Measurements from ENCODE around the gene PRDM5.

Gene PRDM5

GRCh38 chr4:120857312-120857711, 65.2 kb downstream of the PRDM5 start:
- no peak for DNase-seq (ENCODE audit: low read depth in 2 of 3, low spot score in 2 of 3)

GRCh38 chr4:120856294-120856693, 66.2 kb downstream of the PRDM5 start:
- no peak for DNase-seq (ENCODE audit: low read depth in 2 of 3, low spot score in 2 of 3)

- no peak for DNase-seq (ENCODE audit: low read depth in 2 of 3, low spot score in 2 of 3)
Measured at GRCh38 chr4:120855307-120856001, 67.1 kb downstream of the PRDM5 start.

- no peak for DNase-seq (ENCODE audit: low read depth in 2 of 3, low spot score in 2 of 3)
Measured at GRCh38 chr4:120853161-120853935, 69.2 kb downstream of the PRDM5 start.

GRCh38 chr4:120850018-120850599, 72.4 kb downstream of the PRDM5 start:
- no peak for DNase-seq (ENCODE audit: low read depth in 2 of 3, low spot score in 2 of 3)

GRCh38 chr4:120847019-120847582, 75.4 kb downstream of the PRDM5 start:
- no peak for DNase-seq (ENCODE audit: low read depth in 2 of 3, low spot score in 2 of 3)

- DNase-seq (ENCODE audit: low read depth in 2 of 3, low spot score in 2 of 3), result no peak
Measured at GRCh38 chr4:120844528-120844921, 78.0 kb downstream of the PRDM5 start.

GRCh38 chr4:120843849-120844527, 78.5 kb downstream of the PRDM5 start:
- no peak for DNase-seq (ENCODE audit: low read depth in 2 of 3, low spot score in 2 of 3)

- no peak for DNase-seq (ENCODE audit: low read depth in 2 of 3, low spot score in 2 of 3)
Measured at GRCh38 chr4:120842031-120842430, 80.5 kb downstream of the PRDM5 start.

- DNase-seq (ENCODE audit: low read depth in 2 of 3, low spot score in 2 of 3), result no peak
Measured at GRCh38 chr4:120841580-120841979, 80.9 kb downstream of the PRDM5 start.

- no peak for DNase-seq (ENCODE audit: low read depth in 2 of 3, low spot score in 2 of 3)
Measured at GRCh38 chr4:120839974-120840751, 82.4 kb downstream of the PRDM5 start.

- no peak for DNase-seq (ENCODE audit: low read depth in 2 of 3, low spot score in 2 of 3)
Measured at GRCh38 chr4:120839334-120839973, 83.1 kb downstream of the PRDM5 start.

GRCh38 chr4:120838784-120839183, 83.7 kb downstream of the PRDM5 start:
- DNase-seq (ENCODE audit: low read depth in 2 of 3, low spot score in 2 of 3), result no peak

- no peak for DNase-seq (ENCODE audit: low read depth in 2 of 3, low spot score in 2 of 3)
Measured at GRCh38 chr4:120837656-120838055, 84.9 kb downstream of the PRDM5 start.

GRCh38 chr4:120835342-120835741, 87.2 kb downstream of the PRDM5 start:
- no peak for DNase-seq (ENCODE audit: low read depth in 2 of 3, low spot score in 2 of 3)

GRCh38 chr4:120830204-120830603, 92.3 kb downstream of the PRDM5 start:
- DNase-seq (ENCODE audit: low read depth in 2 of 3, low spot score in 2 of 3), result no peak

- DNase-seq (ENCODE audit: low read depth in 2 of 3, low spot score in 2 of 3), result no peak
Measured at GRCh38 chr4:120829113-120829831, 93.3 kb downstream of the PRDM5 start.

GRCh38 chr4:120826853-120827252, 95.7 kb downstream of the PRDM5 start:
- no peak for DNase-seq (ENCODE audit: low read depth in 2 of 3, low spot score in 2 of 3)

- no peak for DNase-seq (ENCODE audit: low read depth in 2 of 3, low spot score in 2 of 3)
Measured at GRCh38 chr4:120826449-120826848, 96.1 kb downstream of the PRDM5 start.
